Lower leg skin (tissue), 3 donors: ENCODE data around the gene SLC25A52.

Source experiments
- CTCF ChIP-seq, 3 donors: fragments of 450-650 bp; IDR thresholded peaks; one replicate each; pipeline ENCODE4 v1.5.1; 2016; ENCODE audit warnings: antibody characterized with exemption in 3 of 3, mild to moderate bottlenecking in 3 of 3, moderate library complexity in 2 of 3
- POLR2A ChIP-seq, 2 donors: fragments of 450-650 bp; IDR thresholded peaks; one replicate each; pipeline ENCODE4 v1.6.1; 2016 to 2017; ENCODE audit warnings: antibody characterized with exemption in 2 of 2, mild to moderate bottlenecking in 1 of 2, moderate library complexity in 1 of 2

GRCh38 chr18:31721601-31722000 is 39.1 kb downstream of the SLC25A52 start:
- TF ChIP-seq POLR2A (IDR thresholded peaks at IDR 0.05): no peak
- TF ChIP-seq CTCF (IDR thresholded peaks at IDR 0.05): no peak
